GM12878 (cell line): ENCODE measurements around the gene NEMF. TPM values are rescaled to one million over a fixed set of nuclear protein-coding genes. Genes with fewer than 3 reads are reported as not detected.

Experiments
- ATAC-seq: fragments of 200-7000 bp; cut with Tn5 transposase; 3 replicates; pipeline ENCODE4 v1.9.1; 2020; ENCODE audit warnings: mild to moderate bottlenecking, moderate library complexity
- BruUV-seq: library from RNA; stranded (reverse); fragments of 400-500 nt; replicated peaks from 2 replicates; lab custom pipeline; 2021; lab: Mats Ljungman, UMichigan
- CTCF ChIA-PET: fragments of 300-600 bp; sonication (Branson Sonifier 250); formaldehyde crosslinking; extraction: SDS; loops from one replicate; lab custom pipeline; 2021; ENCODE audit warnings: inconsistent platforms; lab: Yijun Ruan, JAX
- POLR2A ChIA-PET: fragments of 350-600 bp; formaldehyde crosslinking; extraction: SDS; loops from one replicate; lab custom pipeline; 2021; ENCODE audit warnings: inconsistent platforms; lab: Charles Lee
- RAD21 ChIA-PET: fragments of 300-600 bp; sonication (Branson Sonifier 250); formaldehyde crosslinking; loops from one replicate; lab custom pipeline; 2023; ENCODE audit warnings: antibody characterized with exemption; ENCODE audit not compliant: unreplicated experiment; lab: Charles Lee
- SMC1A ChIA-PET: fragments of 300-600 bp; sonication (Branson Sonifier 250); formaldehyde crosslinking; loops from one replicate; lab custom pipeline; 2023; ENCODE audit not compliant: unreplicated experiment, uncharacterized antibody; lab: Charles Lee
- DNase-seq: peaks from one replicate; pipeline ENCODE4 v3.0.0-alpha.2; 2011; ENCODE audit warnings: low read depth, low spot score
- FAIRE-seq: peaks from 3 replicates; lab custom pipeline; 2011; peaks lifted over from hg19 to GRCh38; lab: Jason Lieb, UNC
- H2AFZ ChIP-seq: 2 replicates; pipeline ENCODE4 v1.6.0; 2011; ENCODE audit warnings: low read depth, low read length, control low read depth; ENCODE audit not compliant: control insufficient read depth
- H3K27ac ChIP-seq: 2 replicates; pipeline ENCODE4 v1.5.1; 2011; ENCODE audit warnings: control low read depth; ENCODE audit not compliant: control insufficient read depth, insufficient read depth
- H3K27me3 ChIP-seq, 2 experiments: replicated peaks in 1 of 2; 2 replicates each; pipeline versions ENCODE4 v1.6.0 to v1.6.1; 2011; ENCODE audit warnings: low read length in 1 of 2; ENCODE audit not compliant: control insufficient read depth in 2 of 2, insufficient read depth in 2 of 2
- H3K36me3 ChIP-seq, 2 experiments: 2 replicates each; pipeline ENCODE4 v1.5.1; 2011; ENCODE audit warnings: low read length in 1 of 2; ENCODE audit not compliant: control insufficient read depth in 2 of 2, insufficient read depth in 2 of 2
- H3K4me1 ChIP-seq: 2 replicates; pipeline ENCODE4 v1.6.1; 2011; ENCODE audit warnings: mild to moderate bottlenecking, low read length, moderate library complexity, mixed read lengths; ENCODE audit not compliant: control insufficient read depth, insufficient read depth
- H3K4me2 ChIP-seq: 2 replicates; pipeline ENCODE4 v1.6.0; 2011; ENCODE audit warnings: control low read depth; ENCODE audit not compliant: control insufficient read depth, insufficient read depth
- H3K4me3 ChIP-seq: fragments of 200-600 bp; sonication (generic); 2 replicates; pipeline ENCODE4 v1.5.1; 2016
- H3K79me2 ChIP-seq: 2 replicates; pipeline ENCODE4 v1.6.0; 2011; ENCODE audit warnings: low read length; ENCODE audit not compliant: control insufficient read depth, insufficient read depth
- H3K9ac ChIP-seq: 2 replicates; pipeline ENCODE4 v1.8.0; 2011; ENCODE audit warnings: low read length, control low read depth, mixed read lengths; ENCODE audit not compliant: control insufficient read depth, insufficient read depth
- H3K9me3 ChIP-seq: replicated peaks from 3 replicates; pipeline ENCODE4 v1.5.1; 2011; ENCODE audit warnings: mild to moderate bottlenecking, low read length; ENCODE audit not compliant: control insufficient read depth, insufficient read depth
- H4K20me1 ChIP-seq: 2 replicates; pipeline ENCODE4 v1.6.0; 2011; ENCODE audit not compliant: control insufficient read depth, insufficient read depth
- ATF7 ChIP-seq: fragments of 450-650 bp; IDR thresholded peaks from 2 replicates; pipeline ENCODE4 v1.6.1; 2016; ENCODE audit warnings: low read depth, mild to moderate bottlenecking
- EZH2 ChIP-seq: IDR thresholded peaks from 2 replicates; pipeline ENCODE4 v1.6.1; 2012; ENCODE audit warnings: low read depth, mild to moderate bottlenecking, control low read depth, inconsistent platforms, low read length, borderline replicate concordance; ENCODE audit not compliant: control insufficient read depth
- FOS ChIP-seq: IDR thresholded peaks from 3 replicates; pipeline ENCODE4 v1.6.1; 2011; ENCODE audit warnings: borderline replicate concordance; ENCODE audit not compliant: insufficient read length; ENCODE audit errors: extremely low read depth
- GABPA ChIP-seq: IDR thresholded peaks from 2 replicates; pipeline ENCODE4 v1.6.1; 2014; ENCODE audit warnings: antibody characterized with exemption, low read depth, mild to moderate bottlenecking, inconsistent platforms
- IRF3 ChIP-seq: fragments of 450-650 bp; IDR thresholded peaks from 2 replicates; pipeline ENCODE4 v1.6.1; 2014; ENCODE audit warnings: mild to moderate bottlenecking
- LARP7 ChIP-seq: fragments of 450-650 bp; IDR thresholded peaks from 2 replicates; pipeline ENCODE4 v1.6.1; 2017; ENCODE audit warnings: mild to moderate bottlenecking
- NFYB ChIP-seq: IDR thresholded peaks from 2 replicates; pipeline ENCODE4 v1.6.1; 2011; ENCODE audit warnings: low read depth, mild to moderate bottlenecking, low read length, improper control_type of control experiment, moderate library complexity; ENCODE audit not compliant: insufficient read depth
- NKRF ChIP-seq: fragments of 450-650 bp; conservative IDR thresholded peaks from 2 replicates; pipeline ENCODE4 v1.6.1; 2017; ENCODE audit warnings: mild to moderate bottlenecking, moderate library complexity
- NR2C1 ChIP-seq: fragments of 450-650 bp; IDR thresholded peaks from 2 replicates; pipeline ENCODE4 v1.6.1; 2017; ENCODE audit warnings: antibody characterized with exemption, mild to moderate bottlenecking, moderate library complexity
- PBX3 ChIP-seq: IDR thresholded peaks from 2 replicates; pipeline ENCODE4 v1.6.1; 2011; ENCODE audit warnings: mild to moderate bottlenecking, low read depth, low read length, moderate library complexity; ENCODE audit not compliant: insufficient replicate concordance
- RUNX3 ChIP-seq: IDR thresholded peaks from 2 replicates; pipeline ENCODE4 v1.6.1; 2012; ENCODE audit warnings: low read length, inconsistent platforms
- TARDBP ChIP-seq: IDR thresholded peaks from 2 replicates; pipeline ENCODE4 v1.6.1; 2016; ENCODE audit warnings: borderline replicate concordance
- TBL1XR1 ChIP-seq: IDR thresholded peaks from 2 replicates; pipeline ENCODE4 v1.6.1; 2012; ENCODE audit warnings: low read depth, low read length, improper control_type of control experiment
- TCF12 ChIP-seq: IDR thresholded peaks from 2 replicates; pipeline ENCODE4 v1.6.1; 2011; ENCODE audit warnings: low read depth, mild to moderate bottlenecking, low read length
- USF2 ChIP-seq: IDR thresholded peaks from 2 replicates; pipeline ENCODE4 v1.6.1; 2011; ENCODE audit warnings: low read depth, low read length, improper control_type of control experiment, borderline replicate concordance
- ZBED1 ChIP-seq: IDR thresholded peaks from 2 replicates; pipeline ENCODE4 v1.6.1; 2016; ENCODE audit warnings: borderline replicate concordance
- WGBS: methylation state at CpG from one replicate; pipeline ENCODE4 v1.1.6; 2016; ENCODE audit warnings: low lambda C conversion rate; ENCODE audit not compliant: insufficient replicate concordance, insufficient coverage; ENCODE audit errors: missing lambda C conversion rate; 5-methylcytosine and 5-hydroxymethylcytosine counted together
- in situ Hi-C: fragments of 300-500 bp; cut with MboI; formaldehyde crosslinking; loops from 9 replicates; pipeline ENCODE4 v1.14.3; 2018; ENCODE audit warnings: mixed read lengths
- intact Hi-C: fragments of 100-400 bp; cut with micrococcal nuclease; formaldehyde crosslinking; loops from one replicate; pipeline ENCODE4 v1.14.2; 2022; ENCODE audit not compliant: unreplicated experiment
- polyA plus RNA-seq, 11 experiments: library from polyadenylated mRNA; depleted of rRNA in 4 of 11; unstranded in 6 of 11; stranded (reverse) in 5 of 11; fragments of >200 nt; fragmentation: Nextera tagmentation in 4 of 11; fragmentation: Illumina TruSeq in 1 of 11; extraction: Ambion mirVana in 4 of 11; extraction: Trizol in 1 of 11; gene quantifications; 1 replicate in 1 of 11; 2 replicates in 10 of 11; pipeline versions ENCODE4 v1.2.1 to v1.2.3, GENCODE V29; 2011 to 2016; ENCODE audit warnings: inconsistent platforms in 2 of 11, missing spikeins in 2 of 11, low read depth in 1 of 11
- total RNA-seq, 4 experiments: library from RNA; depleted of rRNA in 3 of 4; stranded (reverse); fragments of >200 nt in 3 of 4; fragmentation: Illumina TruSeq in 1 of 4; extraction: Trizol in 1 of 4; gene quantifications; 2 replicates each; pipeline versions ENCODE4 v1.2.1 to v1.2.3, GENCODE V29; 2013 to 2021

The NEMF gene
- total and polyA plus RNA-seq, 10 of the 15 experiments (the other 5 are each of a cell fraction or from before 2014, with no cell fraction given) = 31.5 to 80.1 (median 61.1) TPM

- no peaks in the 10 kb centered on the region; a peak in 1 of 4 replicates for H3K36me3 ChIP-seq
- CTCF ChIA-PET = interaction anchor here (0.6 to 3.7 kb wide), 18 partner anchors 10 to 212 kb away, joined by 3 to 19 read pairs (median 4); partner anchors contain the start of gene NEMF
- in situ Hi-C loops (no loop called here), intact Hi-C loops (loop anchor here (1.0 to 2.0 kb wide), 5 partner anchors 24 to 190 kb away; no protein-coding TSS in a partner anchor)
- FAIRE-seq (no peak), DNase-seq (peak; percentile 81), ATAC-seq (peak; percentile 83)
- H3K9me3 ChIP-seq = no peaks in the 10 kb centered on the region
- RAD21 ChIA-PET = interaction anchor here (0.9 to 2.6 kb wide), 18 partner anchors 13 to 193 kb away, joined by 3 to 26 read pairs (median 4); partner anchors contain the start of gene NEMF
- H3K4me3 ChIP-seq = peak within 1 kb of the TSS; percentile 97
- peak within 1 kb of the TSS; percentile 100 for H3K27ac ChIP-seq
- H2AFZ ChIP-seq = peak within 1 kb of the TSS; percentile 70
- H4K20me1 ChIP-seq = no peaks in the 10 kb centered on the region
- WGBS = under 1% methylated on average over 53 of the region's 66 CpGs
- H3K4me2 ChIP-seq = peak within 1 kb of the TSS; percentile 83
- SMC1A ChIA-PET = interaction anchor here (0.6 to 2.1 kb wide), 18 partner anchors 11 to 259 kb away, joined by 3 to 10 read pairs (median 4); no protein-coding TSS in a partner anchor
- no TSS peak for BruUV-seq
- no peaks in the 10 kb centered on the region for H3K27me3 ChIP-seq
- H3K4me1 ChIP-seq = peaks cover 5% of the 10 kb centered on the region
- H3K9ac ChIP-seq = peak within 1 kb of the TSS; percentile 100
- H3K79me2 ChIP-seq = peaks cover 60% of the 10 kb centered on the region
- POLR2A ChIA-PET = interaction anchor here (0.5 to 3.9 kb wide), 14 partner anchors 23 to 195 kb away, joined by 3 to 36 read pairs (median 4); partner anchors contain the start of gene NEMF
- TF ChIP-seq NR2C1 (no peak), TARDBP (0 out of 2 replicates have a peak, but pooled peaks have one; percentile 12), PBX3 (no peak), GABPA (peak; percentile 75), EZH2 (no peak), LARP7 (no peak), TBL1XR1 (no peak; the same call in 1 of the 2 replicates), IRF3 (no peak), NFYB (peak; percentile 48; the same call in 1 of the 2 replicates), ATF7 (no peak), RUNX3 (peak; percentile 3; the same call in 1 of the 2 replicates), NKRF (no peak; the same call in 1 of the 2 replicates), ZBED1 (0 out of 2 replicates have a peak, but pooled peaks have one; percentile 2), TCF12 (peak; percentile 29; the same call in 1 of the 2 replicates), USF2 (no peak), FOS (no peak)
These were observed 40.2 kb upstream of the NEMF start, which contains the start of gene ARF6 for GRCh38 chr14:49892636-49893308. ARF6 (plus strand) TSS chr14:49893082; CDS start chr14:49893737, 655 bp downstream.
